ENCODE data around the gene ENAH.

Gene ENAH

GRCh38 chr1:225441314-225442122 is 211.4 kb downstream of the ENAH start:
- no peaks in the 10 kb centered on the region for H3K36me3 ChIP-seq (ENCODE audit: control insufficient read depth, insufficient read depth, low read length)
- no peak overlapping the region for H3K27ac ChIP-seq (ENCODE audit: low read depth, low read length, severe bottlenecking)
- no peaks in the 10 kb centered on the region for H3K9me3 ChIP-seq (ENCODE audit: control insufficient read depth, low read length)
- H3K4me1 ChIP-seq (ENCODE audit: control insufficient read depth, insufficient read depth, low read length, poor library complexity, severe bottlenecking), result no peaks in the 10 kb centered on the region
- H3K4me3 ChIP-seq (ENCODE audit: extremely low read depth, insufficient read depth, low read length, poor library complexity, severe bottlenecking), result no peak overlapping the region
- 94 to 96% methylated on average over 6 of the region's 9 CpGs for WGBS, 2 experiments (ENCODE audit: insufficient coverage in 2 of 2)

DNA sequence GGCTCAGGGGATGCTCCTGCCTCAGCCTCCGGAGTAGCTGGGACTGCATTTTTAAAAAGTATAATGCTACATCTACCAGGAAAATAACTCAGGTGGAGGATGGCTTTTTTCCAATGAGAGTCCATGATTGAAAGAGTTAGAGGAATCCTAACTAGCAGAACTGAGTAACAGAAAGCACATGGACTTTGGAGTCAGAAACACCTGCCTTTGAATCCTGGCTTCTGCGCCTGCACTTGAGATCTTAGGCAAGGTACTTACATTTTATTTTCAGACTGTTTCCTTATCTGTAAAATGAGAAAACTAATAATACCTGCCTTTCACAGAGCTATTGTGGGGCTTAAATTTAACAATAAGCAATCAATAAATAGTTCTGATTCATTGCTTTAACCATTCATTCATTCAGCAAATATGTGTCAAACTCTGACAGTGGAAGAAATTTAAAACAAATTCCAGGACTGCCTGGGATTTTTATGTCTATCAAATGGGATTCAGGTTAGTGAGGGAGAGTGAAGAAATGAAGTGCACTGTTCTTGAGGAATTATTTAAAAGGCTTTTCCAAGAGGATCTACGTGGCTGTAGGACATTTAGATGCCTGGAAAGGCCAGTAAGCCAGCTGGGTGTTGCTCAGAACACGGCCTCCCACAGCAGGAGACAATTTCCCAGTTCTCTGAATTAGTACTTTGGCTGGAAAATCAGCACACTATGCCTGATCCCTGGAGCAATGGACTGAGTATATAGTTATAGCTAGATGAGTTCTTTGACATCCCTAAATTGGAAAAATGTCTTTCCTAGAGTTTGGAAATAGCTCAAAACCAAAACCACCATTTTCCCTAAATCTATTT is 212.3 kb downstream of the ENAH start:
- 87 to 96% methylated on average over 2 to 3 of the region's 4 CpGs for WGBS, 2 experiments (ENCODE audit: insufficient coverage in 2 of 2)

DNA sequence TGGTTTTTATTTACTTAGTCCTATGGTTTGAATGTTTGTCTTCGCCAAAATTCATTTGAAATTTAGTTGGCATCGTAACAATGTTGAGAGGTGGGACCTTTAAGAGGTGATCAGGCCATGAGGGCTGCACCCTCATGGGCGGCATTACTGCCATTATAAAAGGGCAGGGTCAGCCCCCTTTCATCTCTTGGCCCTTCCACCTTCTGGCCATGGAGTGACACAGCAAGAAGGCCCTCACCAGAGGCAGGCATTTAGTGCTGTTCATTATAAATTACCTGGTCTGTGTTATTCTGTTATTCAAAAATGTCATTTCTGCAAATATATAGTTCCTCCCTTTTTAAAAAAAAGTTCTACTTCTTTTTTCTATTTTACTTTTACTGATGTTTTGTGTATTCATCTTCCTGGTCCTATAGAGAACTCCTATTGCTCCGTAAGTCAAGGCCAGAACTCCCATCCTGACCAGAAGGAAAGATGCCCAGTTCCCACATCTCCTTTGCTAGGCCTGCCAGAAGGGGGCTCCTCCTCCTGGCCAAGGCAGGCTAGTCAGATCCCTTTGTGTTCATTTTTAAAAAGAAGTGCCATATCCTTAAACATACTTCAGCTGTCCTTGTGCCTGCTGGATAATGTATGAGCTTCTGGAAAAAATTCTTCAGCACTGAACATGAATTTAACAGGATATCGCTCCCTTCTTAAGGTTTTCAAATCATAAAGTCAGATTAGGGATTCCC is 215.0 kb downstream of the ENAH start:
- Histone ChIP-seq H3K27ac (ENCODE audit: low read depth, low read length, severe bottlenecking) (no peak overlapping the region), H3K4me3 (ENCODE audit: extremely low read depth, insufficient read depth, low read length, poor library complexity, severe bottlenecking) (no peak overlapping the region), H3K9me3 (ENCODE audit: control insufficient read depth, low read length) (no peaks in the 10 kb centered on the region), H3K4me1 (ENCODE audit: control insufficient read depth, insufficient read depth, low read length, poor library complexity, severe bottlenecking) (peaks cover 8% of the 10 kb centered on the region), H3K36me3 (ENCODE audit: control insufficient read depth, insufficient read depth, low read length) (no peaks in the 10 kb centered on the region)
- 94 to 96% methylated on average over 3 to 5 of the region's 5 CpGs for WGBS, 2 experiments (ENCODE audit: insufficient coverage in 2 of 2)

More for the DNA sequence above, 212.3 kb downstream of the ENAH start:
- Histone ChIP-seq H3K4me3 (ENCODE audit: extremely low read depth, insufficient read depth, low read length, poor library complexity, severe bottlenecking) (no peak overlapping the region), H3K4me1 (ENCODE audit: control insufficient read depth, insufficient read depth, low read length, poor library complexity, severe bottlenecking) (peaks cover 4% of the 10 kb centered on the region), H3K27ac (ENCODE audit: low read depth, low read length, severe bottlenecking) (no peak overlapping the region), H3K36me3 (ENCODE audit: control insufficient read depth, insufficient read depth, low read length) (no peaks in the 10 kb centered on the region), H3K9me3 (ENCODE audit: control insufficient read depth, low read length) (no peaks in the 10 kb centered on the region)

Measured in mesodermal cell (in vitro differentiated cells).